OCI-LY1 (cell line): ENCODE measurements around the gene CC2D1A.

Source experiments
- CTCF ChIP-seq: fragments of 200-600 bp; sonication (generic), shearing (Covaris generic); IDR thresholded peaks from 2 replicates; pipeline ENCODE4 v1.5.1; 2017; ENCODE audit warnings: mild to moderate bottlenecking, antibody characterized with exemption, low read length, moderate library complexity, mixed read lengths
- EZH2 ChIP-seq: fragments of 200-600 bp; sonication (generic), shearing (Covaris generic); IDR thresholded peaks from 2 replicates; pipeline ENCODE4 v1.8.0; 2017; ENCODE audit warnings: borderline replicate concordance, mixed run types, mild to moderate bottlenecking, antibody characterized with exemption, low read length, moderate library complexity, mixed read lengths

DNA sequence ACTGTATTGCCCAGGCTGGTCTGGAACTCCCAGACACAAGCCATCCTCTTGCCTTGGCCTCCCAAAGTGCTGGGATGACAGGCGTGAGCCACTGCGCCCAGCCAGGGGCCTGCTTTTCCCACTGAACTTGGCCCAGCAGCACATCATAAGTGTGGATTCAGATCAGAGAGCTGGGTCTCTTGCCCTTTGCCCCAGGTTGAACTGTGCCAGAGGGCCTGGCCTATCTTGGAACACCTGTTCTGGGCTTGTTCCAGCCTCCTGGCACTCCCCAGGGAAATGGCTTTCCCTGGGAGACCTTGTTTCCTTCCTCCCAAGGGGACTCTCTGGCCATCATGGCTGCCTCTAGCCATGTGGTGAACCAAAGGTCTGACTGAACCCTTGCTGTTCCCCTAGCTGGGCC, 3.4 kb downstream of the CC2D1A start:
- TF ChIP-seq CTCF (no peak), EZH2 (no peak)
